GM19238 (cell line): ENCODE results near the gene FMN2.

Experiments
- DNase-seq: peaks from one replicate; pipeline ENCODE4 v3.0.0; 2011; ENCODE audit warnings: low spot score; ENCODE audit not compliant: insufficient read length

Gene FMN2

DNA sequence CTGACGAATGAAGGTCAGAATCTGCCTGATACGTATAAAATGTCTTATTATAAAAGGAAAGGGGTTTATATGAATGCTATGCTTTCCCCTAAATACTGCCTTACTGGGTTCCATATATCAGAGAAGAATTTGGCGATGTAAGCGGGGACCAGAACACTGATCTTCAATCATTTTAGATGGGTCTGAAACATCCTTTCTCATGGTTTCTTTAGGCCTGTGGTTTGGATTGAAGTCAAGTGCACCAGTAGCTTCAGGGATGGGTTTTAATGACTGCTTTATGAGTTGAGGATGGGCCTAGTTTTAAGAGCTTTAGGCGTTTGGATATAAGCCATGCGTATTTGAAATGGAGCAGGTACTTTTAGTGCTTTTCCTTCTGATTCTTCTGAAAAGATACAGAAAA lies 6.9 kb downstream of the FMN2 start:
- no peak for DNase-seq

GRCh38 chr1:240099329-240099728 lies 7.6 kb downstream of the FMN2 start:
- DNase-seq: no peak

DNA sequence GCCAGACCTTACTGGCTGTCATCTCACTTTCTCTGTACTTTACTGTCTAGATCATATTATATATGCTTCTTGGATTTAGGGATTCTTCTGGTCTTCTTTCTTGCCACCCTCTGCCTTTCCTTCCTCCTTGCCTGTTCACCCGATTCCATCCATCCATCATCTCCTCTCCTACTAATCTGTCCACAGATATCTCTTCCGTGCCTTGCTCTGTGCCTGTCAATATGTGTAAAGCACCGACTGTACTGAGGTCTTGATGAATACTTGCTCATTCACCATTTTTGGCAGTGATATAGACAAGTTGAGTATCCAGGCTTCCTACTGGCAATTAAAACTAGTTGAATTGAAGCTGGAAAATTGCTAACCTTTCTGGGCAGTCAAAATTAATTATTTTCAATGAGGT lies 8.1 kb downstream of the FMN2 start:
- no peak for DNase-seq

- DNase-seq: no peak
These were observed 8.8 kb downstream of the FMN2 start for GRCh38 chr1:240100371-240100934.

GRCh38 chr1:240101306-240101705 lies 9.6 kb downstream of the FMN2 start:
- no peak for DNase-seq

DNA sequence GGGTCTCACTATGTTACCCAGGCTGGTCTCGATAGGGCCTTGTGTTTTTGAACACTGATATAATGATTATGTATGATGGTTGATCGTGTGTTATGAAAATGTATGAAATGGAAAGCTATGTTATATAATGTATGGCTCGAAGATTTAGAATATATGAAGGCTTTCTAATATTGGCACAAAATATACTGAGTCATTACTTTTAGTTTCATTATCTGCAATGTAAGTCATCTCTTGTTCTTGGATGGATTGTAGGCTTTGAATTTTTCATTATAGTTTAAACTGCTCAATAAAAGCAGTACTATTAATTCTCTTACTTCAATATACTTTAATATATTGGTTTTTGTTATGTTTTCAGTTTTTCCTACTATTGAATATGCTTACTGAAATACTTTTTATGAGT lies 10.1 kb downstream of the FMN2 start:
- no peak for DNase-seq

- no peak for DNase-seq
These were observed 13.0 kb downstream of the FMN2 start for GRCh38 chr1:240104672-240105071.

DNA sequence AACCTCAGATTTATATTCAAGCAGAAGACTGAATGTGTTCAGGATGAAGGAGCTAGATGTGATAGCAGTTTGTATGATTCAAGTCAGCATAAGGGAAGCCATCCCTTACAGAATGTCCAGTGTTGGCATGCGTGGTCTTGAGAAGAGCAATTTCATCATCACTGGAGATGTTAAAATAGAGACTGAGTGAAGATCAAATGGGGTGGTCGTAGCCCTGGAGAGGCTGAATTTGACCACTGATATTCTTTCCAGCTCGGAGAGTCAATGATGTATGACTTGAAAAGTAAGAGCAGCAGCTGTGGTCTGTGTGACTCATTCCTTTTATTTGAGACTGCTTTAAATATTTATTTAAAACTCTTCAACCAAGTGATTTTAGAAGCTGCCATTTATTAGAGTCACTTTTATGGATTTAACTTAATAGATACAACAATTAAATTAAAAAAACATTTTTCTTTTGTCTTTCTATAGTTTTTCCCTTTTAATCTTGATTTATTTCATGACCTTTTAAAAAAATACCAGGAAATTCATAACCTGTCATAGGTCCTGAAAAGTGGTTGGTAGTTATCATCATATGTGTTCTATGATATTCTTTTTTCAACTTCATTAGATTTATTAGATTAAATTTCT lies 15.5 kb downstream of the FMN2 start:
- no peak for DNase-seq

GRCh38 chr1:240109130-240109529 lies 17.4 kb downstream of the FMN2 start:
- DNase-seq: no peak

GRCh38 chr1:240109920-240110636 lies 18.4 kb downstream of the FMN2 start:
- no peak for DNase-seq

DNA sequence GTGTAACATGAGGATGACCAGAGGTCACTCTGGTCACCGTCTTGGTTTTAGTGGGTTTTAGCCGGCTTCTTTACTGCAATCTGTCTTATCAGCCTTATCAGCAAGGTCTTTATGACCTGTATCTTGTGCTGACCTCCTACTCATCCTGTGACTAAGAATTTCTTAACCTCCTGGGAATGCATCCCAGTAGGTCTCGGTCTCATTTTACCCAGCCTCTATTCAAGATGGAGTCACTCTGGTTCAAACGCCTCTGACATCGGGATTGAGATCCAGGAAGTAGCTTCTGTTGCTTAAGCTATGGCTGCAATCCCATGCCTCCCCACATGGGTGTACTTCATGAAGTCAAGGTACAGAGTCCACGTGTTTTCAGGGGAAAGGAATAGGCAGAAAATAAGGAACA lies 19.9 kb downstream of the FMN2 start:
- DNase-seq: no peak

GRCh38 chr1:240114222-240114621 lies 22.5 kb downstream of the FMN2 start:
- DNase-seq: no peak

DNA sequence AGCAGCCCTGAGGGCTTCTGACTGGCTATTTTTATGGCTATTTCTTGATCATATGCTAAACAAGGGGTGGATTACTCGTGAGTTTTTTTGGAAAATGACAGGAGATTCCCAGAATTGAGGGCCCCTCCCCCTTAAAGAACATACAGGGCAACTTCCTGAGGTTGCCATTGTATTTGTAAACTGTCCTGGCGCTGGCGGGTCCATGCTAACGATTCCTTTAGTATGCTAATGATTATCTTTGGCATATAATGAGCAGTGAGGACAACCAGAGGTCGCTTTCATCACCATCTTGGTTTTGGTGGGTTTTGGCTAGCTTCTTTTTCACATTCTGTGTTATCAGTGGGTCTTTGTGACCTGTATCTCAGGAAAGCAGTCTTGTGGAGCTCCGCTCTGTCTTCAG lies 24.1 kb downstream of the FMN2 start:
- no peak for DNase-seq

- DNase-seq: no peak
These were observed 25.4 kb downstream of the FMN2 start for GRCh38 chr1:240116831-240117769.

- DNase-seq: no peak
These were observed 26.2 kb downstream of the FMN2 start for GRCh38 chr1:240117930-240118329.

GRCh38 chr1:240122639-240123613 lies 31.2 kb downstream of the FMN2 start:
- no peak for DNase-seq

- DNase-seq: no peak
These were observed 35.1 kb downstream of the FMN2 start for GRCh38 chr1:240126821-240127220.

DNA sequence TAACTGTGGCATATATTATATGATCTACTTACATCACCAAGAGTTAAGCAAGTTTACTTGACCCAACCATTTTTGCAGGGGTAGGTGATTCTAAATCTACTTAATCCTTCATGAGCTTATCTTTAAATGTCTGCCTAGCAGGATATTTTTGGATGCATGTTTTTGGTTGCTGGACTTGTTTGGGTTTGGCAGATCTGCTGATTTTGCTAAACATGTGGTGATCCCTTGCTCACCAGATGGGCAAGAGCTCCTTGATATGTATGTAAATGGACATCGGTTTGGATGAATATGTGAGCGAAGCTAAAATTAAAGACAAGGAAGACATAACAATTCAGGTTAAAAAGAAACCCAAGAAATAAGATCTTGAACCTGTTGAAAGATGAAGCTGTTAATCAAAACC lies 36.7 kb downstream of the FMN2 start:
- DNase-seq: no peak

DNA sequence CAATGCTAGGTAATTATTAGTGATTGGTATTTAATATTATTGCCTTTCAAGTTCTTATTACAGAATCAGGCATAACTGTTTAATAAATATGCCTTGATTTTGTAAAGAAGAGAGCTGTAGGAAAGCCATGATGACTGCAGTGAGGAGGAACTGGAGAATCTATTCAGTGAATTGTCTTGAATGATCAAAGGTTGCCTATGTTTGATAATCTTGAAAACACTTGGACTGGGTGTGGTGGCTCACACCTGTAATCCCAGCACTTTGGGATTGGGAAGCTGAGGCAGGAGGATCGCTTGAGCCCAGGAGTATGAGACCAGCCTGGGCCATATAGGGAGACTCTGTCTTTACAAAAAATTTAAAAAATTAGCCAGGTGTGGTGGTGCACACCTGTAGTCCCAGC lies 42.4 kb downstream of the FMN2 start:
- no peak for DNase-seq

GRCh38 chr1:240134596-240134995 lies 42.9 kb downstream of the FMN2 start:
- DNase-seq: no peak

- DNase-seq: no peak
These were observed 44.7 kb downstream of the FMN2 start for GRCh38 chr1:240136402-240136801.
